ENCODE measurements around the gene MED20.

The MED20 gene

GRCh38 chr6:41901882-41902519, 18.9 kb downstream of the MED20 start:
- FAIRE-seq: no peak

- no peak for FAIRE-seq
Observed at GRCh38 chr6:41900861-41901260, 20.1 kb downstream of the MED20 start.

- no peak for FAIRE-seq
Observed at GRCh38 chr6:41896281-41896680, 24.7 kb downstream of the MED20 start.

GRCh38 chr6:41895300-41896233, 25.4 kb downstream of the MED20 start, which contains the start of gene USP49:
Gene USP49, minus strand, starts transcription at chr6:41895375. Its CDS starts 88,392 bp downstream, at chr6:41806983.
- no peak for FAIRE-seq

GRCh38 chr6:41894366-41895299, 26.3 kb downstream of the MED20 start:
- no peak for FAIRE-seq

- no peak for FAIRE-seq
Observed at GRCh38 chr6:41892921-41893564, 27.9 kb downstream of the MED20 start.

- FAIRE-seq: no peak
Observed at GRCh38 chr6:41887331-41887751, 33.6 kb downstream of the MED20 start.

GRCh38 chr6:41885930-41886329, 35.0 kb downstream of the MED20 start:
- no peak for FAIRE-seq

GRCh38 chr6:41884957-41885356, 36.0 kb downstream of the MED20 start:
- no peak for FAIRE-seq

GRCh38 chr6:41881506-41881905, 39.4 kb downstream of the MED20 start:
- FAIRE-seq: no peak

- no peak for FAIRE-seq
Observed at GRCh38 chr6:41878961-41879405, 42.0 kb downstream of the MED20 start.

GRCh38 chr6:41878246-41878645, 42.7 kb downstream of the MED20 start:
- no peak for FAIRE-seq

- FAIRE-seq: no peak
Observed at GRCh38 chr6:41877051-41877680, 43.8 kb downstream of the MED20 start.

- no peak for FAIRE-seq
Observed at GRCh38 chr6:41874741-41875140, 46.2 kb downstream of the MED20 start.

- no peak for FAIRE-seq
Observed at GRCh38 chr6:41872147-41872546, 48.8 kb downstream of the MED20 start.

GRCh38 chr6:41871691-41872090, 49.2 kb downstream of the MED20 start:
- no peak for FAIRE-seq

GRCh38 chr6:41859356-41859755, 61.6 kb downstream of the MED20 start:
- no peak for FAIRE-seq

- FAIRE-seq: no peak
Observed at GRCh38 chr6:41858703-41859102, 62.2 kb downstream of the MED20 start.

All from endometrium (tissue), 2 donors.